ENCODE data around the gene INPP5E. TPM values are rescaled to one million over a fixed set of nuclear protein-coding genes. Genes with fewer than 3 reads are reported as not detected.
A peak's percentile ranks its signal among the peaks of the same experiment; 100 is the strongest.

The INPP5E gene
- total RNA-seq, 2 experiments from 2014 or later = 17.2 to 19.4 TPM

- Histone ChIP-seq H3K36me3 (ENCODE audit: insufficient read depth, low read length) (peaks cover 19% of the 10 kb centered on the region), H3K4me1 (ENCODE audit: insufficient read depth, low read length) (peaks cover 36% of the 10 kb centered on the region), H3K27ac (ENCODE audit: low read depth in 1 of 2, low read length in 2 of 2) (peak overlapping the region; percentile 87 to 97), H3K4me3 (ENCODE audit: low read length) (peak overlapping the region; percentile 63), H3K9me3 (ENCODE audit: control insufficient read depth in 1 of 2, insufficient read depth in 1 of 2, low read length in 2 of 2) (no peaks in the 10 kb centered on the region), H3K27me3 (ENCODE audit: control insufficient read depth in 1 of 2, insufficient read depth in 2 of 2, low read length in 2 of 2) (no peaks in the 10 kb centered on the region)
- Mint-ChIP-seq H3K27me3 (no peaks in the 10 kb centered on the region), H3K4me1 (ENCODE audit: low read depth) (peaks cover 56% of the 10 kb centered on the region), H3K36me3 (ENCODE audit: low read depth) (peaks cover 47% of the 10 kb centered on the region), H3K9me3 (no peaks in the 10 kb centered on the region), H3K4me3 (peak overlapping the region; percentile 95), H3K27ac (peak overlapping the region; percentile 99)
- CTCF ChIA-PET = no interaction called here
- DNase-seq (peak in 8 of 14 experiments; percentile 7 to 67 (median 22)), ATAC-seq (ENCODE audit: poor library complexity) (no peak)
- no peak for TF ChIP-seq CTCF (IDR thresholded peaks at IDR 0.05)
- POLR2A ChIA-PET = no interaction called here
- intact Hi-C loops (cut with DNase I, micrococcal nuclease) = loop anchor here (2.0 to 10.0 kb wide), 5 partner anchors 65 to 605 kb away; partner anchors contain the start of genes MAN1B1 (in 1 of the 2), NOTCH1 (in 1 of the 2), QSOX2 (in 1 of the 2) and SNAPC4 (in 1 of the 2)
These were observed 42.6 kb upstream of the INPP5E start for GRCh38 chr9:136482046-136482792.

GRCh38 chr9:136481558-136481957 is 41.9 kb upstream of the INPP5E start:
- no peak for ATAC-seq (ENCODE audit: poor library complexity)
- no peaks in the 10 kb centered on the region for H3K9me3 ChIP-seq (ENCODE audit: control insufficient read depth in 1 of 2, insufficient read depth in 1 of 2, low read length in 2 of 2)
- H3K27ac ChIP-seq (ENCODE audit: low read depth in 1 of 2, low read length in 2 of 2) = peak overlapping the region; percentile 87 to 97
- peak overlapping the region; percentile 63 for H3K4me3 ChIP-seq (ENCODE audit: low read length)
- Mint-ChIP-seq H3K27ac (peak overlapping the region; percentile 99), H3K9me3 (no peaks in the 10 kb centered on the region), H3K4me1 (ENCODE audit: low read depth) (peaks cover 56% of the 10 kb centered on the region), H3K27me3 (no peaks in the 10 kb centered on the region), H3K4me3 (peak overlapping the region; percentile 95), H3K36me3 (ENCODE audit: low read depth) (peaks cover 54% of the 10 kb centered on the region)
- CTCF ChIA-PET = no interaction called here
- peak in 1 of 14 experiments; percentile 19 for DNase-seq
- H3K4me1 ChIP-seq (ENCODE audit: insufficient read depth, low read length) = peaks cover 36% of the 10 kb centered on the region
- POLR2A ChIA-PET = no interaction called here
- peaks cover 26% of the 10 kb centered on the region for H3K36me3 ChIP-seq (ENCODE audit: insufficient read depth, low read length)
- intact Hi-C loops (cut with DNase I, micrococcal nuclease) = loop anchor here (2.0 to 10.0 kb wide), 5 partner anchors 39 to 606 kb away; partner anchors contain the start of genes MAN1B1 (in 1 of the 2), NOTCH1 (in 1 of the 2) and QSOX2 (in 1 of the 2)
- H3K27me3 ChIP-seq (ENCODE audit: control insufficient read depth in 1 of 2, insufficient read depth in 2 of 2, low read length in 2 of 2) = no peaks in the 10 kb centered on the region
- no peak for TF ChIP-seq CTCF (IDR thresholded peaks at IDR 0.05)

- TF ChIP-seq CTCF (IDR thresholded peaks at IDR 0.05) = no peak
- Mint-ChIP-seq H3K36me3 (ENCODE audit: low read depth) (peaks cover 79% of the 10 kb centered on the region), H3K4me1 (ENCODE audit: low read depth) (peaks cover 31% of the 10 kb centered on the region), H3K4me3 (no peak overlapping the region), H3K27ac (no peak overlapping the region), H3K9me3 (no peaks in the 10 kb centered on the region), H3K27me3 (no peaks in the 10 kb centered on the region)
- ChIA-PET POLR2A (no interaction called here), CTCF (no interaction called here)
- ATAC-seq (ENCODE audit: poor library complexity) (no peak), DNase-seq (no peak)
- Histone ChIP-seq H3K36me3 (ENCODE audit: insufficient read depth, low read length) (peaks cover 76% of the 10 kb centered on the region), H3K9me3 (ENCODE audit: control insufficient read depth in 1 of 2, insufficient read depth in 1 of 2, low read length in 2 of 2) (no peaks in the 10 kb centered on the region), H3K27me3 (ENCODE audit: control insufficient read depth in 1 of 2, insufficient read depth in 2 of 2, low read length in 2 of 2) (no peaks in the 10 kb centered on the region), H3K4me3 (ENCODE audit: low read length) (no peak overlapping the region), H3K4me1 (ENCODE audit: insufficient read depth, low read length) (peaks cover 14% of the 10 kb centered on the region), H3K27ac (ENCODE audit: low read depth in 1 of 2, low read length in 2 of 2) (no peak overlapping the region)
- intact Hi-C loops (cut with DNase I, micrococcal nuclease) = loop anchor here in 1 of 2 experiments (2.0 kb wide), 1 partner anchor 20 kb away; no protein-coding TSS in a partner anchor
These were observed 36.9 kb upstream of the INPP5E start for GRCh38 chr9:136476369-136477150.
